OCI-LY3 (cell line): ENCODE measurements around the gene KDM4C.

Source experiments
- EZH2phosphoT487 ChIP-seq: fragments of 200-600 bp; shearing (Covaris generic); IDR thresholded peaks from 2 replicates; pipeline ENCODE4 v1.6.1; 2018; ENCODE audit warnings: antibody characterized with exemption, mixed run types, low read depth
- TF ChIP-seq, protein P1 (sequence below): fragments of 200-600, 300-600 bp; sonication (generic); IDR thresholded peaks from 2 replicates; pipeline ENCODE4 v1.5.1; 2014; ENCODE audit warnings: antibody characterized with exemption, low read length, low read depth

- TF ChIP-seq, protein P1, sequence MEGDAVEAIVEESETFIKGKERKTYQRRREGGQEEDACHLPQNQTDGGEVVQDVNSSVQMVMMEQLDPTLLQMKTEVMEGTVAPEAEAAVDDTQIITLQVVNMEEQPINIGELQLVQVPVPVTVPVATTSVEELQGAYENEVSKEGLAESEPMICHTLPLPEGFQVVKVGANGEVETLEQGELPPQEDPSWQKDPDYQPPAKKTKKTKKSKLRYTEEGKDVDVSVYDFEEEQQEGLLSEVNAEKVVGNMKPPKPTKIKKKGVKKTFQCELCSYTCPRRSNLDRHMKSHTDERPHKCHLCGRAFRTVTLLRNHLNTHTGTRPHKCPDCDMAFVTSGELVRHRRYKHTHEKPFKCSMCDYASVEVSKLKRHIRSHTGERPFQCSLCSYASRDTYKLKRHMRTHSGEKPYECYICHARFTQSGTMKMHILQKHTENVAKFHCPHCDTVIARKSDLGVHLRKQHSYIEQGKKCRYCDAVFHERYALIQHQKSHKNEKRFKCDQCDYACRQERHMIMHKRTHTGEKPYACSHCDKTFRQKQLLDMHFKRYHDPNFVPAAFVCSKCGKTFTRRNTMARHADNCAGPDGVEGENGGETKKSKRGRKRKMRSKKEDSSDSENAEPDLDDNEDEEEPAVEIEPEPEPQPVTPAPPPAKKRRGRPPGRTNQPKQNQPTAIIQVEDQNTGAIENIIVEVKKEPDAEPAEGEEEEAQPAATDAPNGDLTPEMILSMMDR: no peak
- no peak for TF ChIP-seq EZH2phosphoT487
Observed at GRCh38 chr9:7056254-7056653, 298.5 kb downstream of the KDM4C start.
